ENCODE results near the gene TMEM151A.

TMEM151A gene

DNA sequence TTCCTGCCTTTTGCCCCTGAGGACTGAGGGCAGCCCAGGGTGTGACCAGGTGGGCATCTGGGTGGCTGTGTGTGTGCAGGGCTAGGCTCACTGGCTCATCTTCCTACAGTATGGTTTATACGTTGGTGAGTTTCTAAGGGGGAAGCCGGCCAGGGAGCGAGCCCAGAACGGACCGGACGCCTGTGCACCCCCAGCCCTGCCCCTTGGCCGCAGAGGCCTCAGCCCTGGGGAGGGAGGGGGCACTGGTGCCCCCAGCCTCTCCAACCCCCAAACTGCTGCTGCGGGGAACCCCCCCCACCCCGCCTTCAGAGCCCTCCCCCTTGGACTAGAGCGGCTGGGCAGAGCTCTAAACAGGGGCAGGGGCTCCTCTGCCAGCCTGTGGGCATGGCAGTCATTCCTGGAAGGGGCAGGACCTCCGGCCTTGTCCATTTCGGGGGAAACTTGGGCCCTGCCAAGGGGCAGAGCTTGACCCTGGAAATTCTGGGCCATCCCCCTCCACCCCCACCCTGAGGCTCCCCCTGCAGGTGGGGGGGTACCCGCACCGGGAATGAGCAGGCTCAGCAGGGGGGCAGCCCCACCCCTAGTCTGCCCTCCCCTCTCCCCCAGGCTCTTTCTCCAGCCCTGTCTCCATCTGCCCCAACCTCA lies 8.1 kb upstream of the TMEM151A start:
- DNase-seq, result no peak

DNA sequence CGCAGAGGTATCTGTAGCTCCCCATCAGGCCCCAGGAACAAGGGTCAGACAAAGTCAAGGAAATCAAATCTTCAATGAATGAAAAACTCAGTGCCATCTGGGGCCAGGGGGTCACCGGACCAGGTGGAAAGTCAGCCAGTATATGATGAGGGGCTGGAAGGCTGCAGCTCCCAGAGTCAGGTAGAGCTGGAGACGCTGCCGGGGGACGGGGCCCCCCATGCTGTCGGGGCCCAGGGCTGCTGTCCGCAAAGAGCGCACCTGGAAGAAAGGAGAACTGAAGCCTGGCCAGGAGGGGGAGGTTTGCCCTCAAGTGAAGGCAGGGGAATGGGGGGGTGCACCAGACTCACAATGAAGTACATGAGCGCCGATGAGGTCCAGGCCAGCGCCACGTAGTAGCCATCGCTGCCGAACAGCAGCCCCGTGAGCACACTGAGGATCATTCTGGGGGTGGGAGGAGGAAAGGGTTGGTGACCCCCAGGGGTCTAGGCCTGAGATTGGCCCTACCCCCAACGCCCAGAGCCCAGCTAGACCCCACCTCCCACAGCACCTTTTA lies 7.1 kb upstream of the TMEM151A start:
- no peak for DNase-seq

DNA sequence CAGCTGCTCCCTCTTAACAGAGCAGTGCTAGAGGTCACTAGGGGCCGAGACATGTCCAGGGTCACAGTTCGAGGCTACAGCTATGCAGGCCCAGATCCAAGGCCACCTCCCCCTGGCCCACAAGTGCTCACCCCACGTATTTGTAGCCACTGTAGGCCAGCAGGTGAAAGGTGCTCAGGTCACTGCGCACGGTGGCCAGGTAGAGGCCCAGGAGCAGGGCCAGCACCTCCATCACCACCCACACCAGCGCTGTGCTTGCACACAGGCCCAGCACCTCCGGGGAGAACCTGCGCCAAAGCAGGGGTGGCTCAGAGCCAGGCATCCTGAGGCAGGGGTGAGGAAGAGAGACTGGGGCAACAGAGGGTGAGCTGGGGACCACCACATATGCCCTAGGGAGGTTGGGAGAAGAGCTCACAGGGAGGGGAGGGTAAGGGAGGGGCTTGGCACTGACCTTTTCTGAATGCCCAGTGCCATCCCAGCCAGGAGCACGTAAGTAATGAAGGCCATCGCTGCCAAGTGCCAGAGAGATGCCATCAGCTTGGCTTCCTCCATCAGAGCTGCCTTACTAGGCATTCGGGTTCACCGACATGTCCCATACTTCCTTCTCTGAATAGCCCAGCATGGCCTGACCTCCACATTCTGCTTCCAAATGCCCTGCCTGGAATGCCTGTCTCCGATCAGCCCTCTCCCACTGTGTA lies 6.3 kb upstream of the TMEM151A start:
- DNase-seq, result no peak

DNA sequence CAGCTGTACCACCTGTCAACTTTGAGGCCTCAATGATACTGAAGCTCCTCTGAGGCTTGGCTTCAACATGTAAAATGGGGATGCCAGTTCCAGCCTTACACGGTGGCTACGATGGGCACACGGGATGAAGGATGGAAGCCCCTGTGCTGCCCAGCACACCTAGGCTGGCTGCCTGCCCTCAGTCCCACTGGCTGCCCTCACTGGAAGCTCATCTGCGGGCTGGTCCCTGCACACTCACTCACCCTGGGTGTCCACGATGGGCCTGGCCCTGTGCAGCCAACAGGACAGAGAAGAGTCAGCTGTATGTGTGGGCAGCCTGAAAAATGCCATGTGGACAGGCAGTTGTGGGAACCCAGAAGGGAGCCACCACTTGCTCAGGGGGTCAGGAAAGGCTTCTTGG lies 5.0 kb upstream of the TMEM151A start:
- DNase-seq, result no peak

DNA sequence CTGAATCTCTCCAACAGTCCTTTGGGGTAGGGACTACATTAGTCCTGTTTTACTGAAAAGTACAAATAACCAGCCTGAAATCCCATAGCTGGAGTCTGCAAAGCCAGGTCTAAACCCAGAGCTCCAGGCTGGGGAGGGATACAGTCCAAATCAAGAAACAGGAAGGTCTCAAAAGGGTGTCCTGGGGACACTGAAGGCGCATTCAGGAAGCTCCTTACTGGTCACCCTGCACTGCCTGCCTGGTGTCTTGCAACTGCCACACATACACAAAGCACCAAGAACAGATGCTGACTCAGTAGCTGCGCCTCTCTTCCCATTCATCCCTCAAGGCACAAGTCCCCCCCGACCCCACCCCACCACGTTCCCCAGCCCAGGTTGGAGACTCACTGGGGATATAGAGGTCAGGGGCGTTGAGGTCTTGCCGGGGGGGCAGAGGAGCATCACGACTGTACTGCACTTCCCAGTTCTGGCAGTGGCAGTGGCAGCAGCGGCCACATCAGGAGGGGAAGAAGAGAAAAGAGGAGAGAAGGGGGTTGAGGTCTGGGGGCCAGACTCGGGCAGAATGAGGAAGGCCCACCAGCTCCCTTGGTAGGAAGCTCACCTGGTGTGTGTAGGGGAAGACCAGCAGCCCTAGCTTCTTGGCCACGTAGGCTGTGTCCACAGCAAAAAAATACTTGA lies 4.3 kb upstream of the TMEM151A start:
- DNase-seq, result no peak

DNA sequence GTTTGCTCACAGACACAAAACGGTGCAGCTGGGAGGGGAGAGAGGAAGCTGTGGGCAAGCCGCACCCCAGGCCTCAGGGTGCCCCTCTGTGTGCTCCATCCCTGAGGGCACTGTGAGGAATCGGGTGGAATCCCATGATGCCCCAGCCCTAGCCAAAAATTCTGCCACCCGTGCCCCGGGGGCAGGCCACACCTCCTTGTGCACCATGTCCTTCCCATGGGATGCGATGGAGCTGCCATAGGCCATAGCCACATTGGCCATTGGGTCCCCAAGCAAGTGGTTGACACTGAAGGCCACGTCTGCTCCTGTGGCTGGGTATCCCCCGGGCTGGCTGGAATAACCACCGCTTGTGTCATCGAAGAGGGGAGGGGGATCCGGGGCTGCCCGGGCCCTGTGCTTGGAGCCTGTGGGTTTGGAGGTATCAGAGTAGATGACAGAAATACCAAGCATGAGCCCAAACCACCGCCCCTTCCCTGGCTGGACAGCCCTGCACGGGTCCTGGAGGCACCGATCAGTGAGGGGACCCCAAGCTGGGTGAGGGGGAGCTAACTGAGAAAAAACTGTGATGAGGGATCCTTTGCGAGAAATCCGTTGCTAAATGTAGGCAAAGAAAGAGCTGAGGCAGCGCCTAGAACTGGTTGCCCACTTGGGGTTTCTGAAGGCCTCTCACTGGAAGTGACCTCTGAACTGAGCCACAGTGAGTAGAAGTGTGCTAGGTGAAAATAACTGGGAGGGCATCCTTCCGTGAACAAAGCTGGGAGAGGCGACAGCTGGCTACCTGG lies 3.6 kb upstream of the TMEM151A start:
- DNase-seq, result no peak

DNA sequence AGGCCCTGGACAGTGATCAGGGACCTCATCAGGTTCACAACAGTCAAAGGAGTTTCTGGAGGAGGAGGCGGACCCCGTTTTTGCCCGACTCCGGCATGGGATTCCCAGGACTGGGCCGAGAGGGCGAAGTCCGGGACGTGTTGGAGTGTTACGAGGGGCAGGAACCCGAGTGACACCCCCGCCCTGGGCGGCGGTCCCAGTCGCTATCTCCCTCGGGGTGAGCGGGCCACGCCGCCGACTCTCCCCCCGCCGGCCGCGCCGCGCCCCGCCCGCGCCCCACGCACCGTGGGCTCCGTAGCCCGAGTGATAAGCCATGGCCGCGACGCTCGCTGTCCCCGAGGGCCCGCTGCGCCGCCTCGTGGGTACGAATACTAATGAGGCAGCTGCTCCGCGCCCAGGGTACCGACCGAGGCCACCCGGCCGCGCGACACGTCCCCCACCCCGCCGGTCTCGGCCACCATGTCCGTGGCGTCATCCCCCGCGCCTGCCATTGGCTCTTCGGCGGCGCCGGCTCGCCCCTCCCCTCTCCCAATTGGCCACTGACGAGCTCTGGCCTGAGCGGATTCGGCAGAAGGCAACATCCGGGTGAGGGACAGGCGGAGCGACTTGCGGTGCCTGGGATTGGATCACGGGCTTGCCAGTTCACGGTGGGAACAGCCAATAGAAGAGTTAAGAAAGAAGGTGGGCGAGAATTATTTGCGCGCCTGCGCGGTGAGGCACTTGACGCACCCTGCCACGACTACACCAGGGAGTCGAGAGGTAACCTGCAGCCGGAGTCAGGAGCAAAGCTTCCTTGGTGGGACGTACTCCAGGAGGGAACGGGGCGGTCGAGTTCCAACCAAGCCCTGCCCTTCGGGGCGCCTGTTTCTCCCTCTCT lies 2.8 kb upstream of the TMEM151A start, which contains the start of gene YIF1A:
Gene YIF1A (minus strand): TSS at position 473 of the 877 bp plus-strand sequence. CDS start 158 bp downstream, at position 315.
- peak; percentile 98 for DNase-seq

DNA sequence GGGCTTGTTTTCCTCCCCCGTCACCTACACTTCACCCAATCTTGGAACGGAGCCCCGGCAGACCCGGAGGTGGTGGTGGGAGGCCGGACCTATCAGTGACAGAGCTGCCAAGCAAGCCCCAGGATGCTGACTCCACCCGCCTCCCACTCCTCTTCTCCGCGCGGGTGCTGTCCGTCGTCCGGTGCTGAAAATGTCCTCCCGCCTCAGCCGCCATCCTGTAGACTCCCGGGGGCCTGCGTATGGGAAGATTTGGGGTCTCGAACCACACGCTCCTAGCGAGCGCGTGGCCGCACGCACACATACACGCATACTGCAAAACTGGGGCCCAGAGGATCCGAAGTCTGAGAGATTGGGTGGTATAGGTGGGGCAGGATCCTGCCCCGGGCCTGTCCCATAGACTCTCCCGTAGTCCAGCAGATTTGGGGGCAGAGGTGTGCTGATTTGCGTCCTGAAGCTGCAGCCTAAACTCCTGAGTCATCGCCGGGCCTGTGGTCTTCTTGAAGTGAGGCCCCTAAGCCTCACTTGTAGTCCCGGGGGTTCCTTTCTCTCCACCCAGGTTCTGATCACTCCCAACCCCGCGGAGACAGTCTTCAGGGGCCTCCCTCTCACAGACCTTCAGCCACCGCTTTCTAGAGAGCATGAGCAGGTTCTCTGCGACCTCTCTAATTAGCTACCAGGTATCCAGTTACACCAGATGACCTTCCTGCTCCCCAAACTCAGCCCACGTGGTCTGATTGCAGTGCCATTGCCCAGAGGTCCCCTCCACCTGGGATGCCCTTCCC lies 2.0 kb upstream of the TMEM151A start:
- DNase-seq, result peak; percentile 68

DNA sequence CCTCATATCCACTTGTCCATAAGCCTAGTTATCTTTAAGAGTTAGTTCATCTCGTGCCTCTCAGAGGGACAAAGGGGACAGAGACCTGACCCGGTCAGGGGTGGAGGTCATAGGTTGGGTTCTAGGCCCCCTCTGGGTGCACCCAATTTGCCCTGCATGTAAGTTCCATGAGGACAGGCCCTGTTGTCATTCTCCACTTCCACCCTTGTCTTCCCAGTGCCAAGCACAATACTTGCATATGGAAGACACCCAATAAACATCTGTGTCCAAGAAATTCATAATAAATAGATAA lies 1.4 kb upstream of the TMEM151A start:
- no peak for DNase-seq

DNA sequence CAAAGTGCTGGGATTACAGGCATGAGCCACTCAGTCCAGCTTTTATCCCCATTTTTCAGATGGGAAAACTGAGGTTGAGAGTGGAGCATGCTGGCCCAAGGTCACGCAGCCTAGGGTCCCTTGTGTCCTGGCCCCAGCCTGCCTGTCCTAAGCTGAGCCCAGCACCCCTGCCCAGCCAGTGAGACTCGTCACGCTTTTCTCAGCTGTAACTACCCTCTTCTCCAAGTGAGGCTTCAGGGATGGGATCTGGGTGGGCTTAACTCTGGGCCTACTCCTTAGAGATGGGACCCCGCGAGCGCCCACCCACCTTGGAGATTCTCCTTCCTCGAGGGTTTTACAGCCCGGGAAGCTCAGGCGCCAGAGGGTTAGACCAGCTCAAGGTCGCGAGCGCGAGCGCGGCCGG lies 390 bp upstream of the TMEM151A start:
- no peak for DNase-seq

DNA sequence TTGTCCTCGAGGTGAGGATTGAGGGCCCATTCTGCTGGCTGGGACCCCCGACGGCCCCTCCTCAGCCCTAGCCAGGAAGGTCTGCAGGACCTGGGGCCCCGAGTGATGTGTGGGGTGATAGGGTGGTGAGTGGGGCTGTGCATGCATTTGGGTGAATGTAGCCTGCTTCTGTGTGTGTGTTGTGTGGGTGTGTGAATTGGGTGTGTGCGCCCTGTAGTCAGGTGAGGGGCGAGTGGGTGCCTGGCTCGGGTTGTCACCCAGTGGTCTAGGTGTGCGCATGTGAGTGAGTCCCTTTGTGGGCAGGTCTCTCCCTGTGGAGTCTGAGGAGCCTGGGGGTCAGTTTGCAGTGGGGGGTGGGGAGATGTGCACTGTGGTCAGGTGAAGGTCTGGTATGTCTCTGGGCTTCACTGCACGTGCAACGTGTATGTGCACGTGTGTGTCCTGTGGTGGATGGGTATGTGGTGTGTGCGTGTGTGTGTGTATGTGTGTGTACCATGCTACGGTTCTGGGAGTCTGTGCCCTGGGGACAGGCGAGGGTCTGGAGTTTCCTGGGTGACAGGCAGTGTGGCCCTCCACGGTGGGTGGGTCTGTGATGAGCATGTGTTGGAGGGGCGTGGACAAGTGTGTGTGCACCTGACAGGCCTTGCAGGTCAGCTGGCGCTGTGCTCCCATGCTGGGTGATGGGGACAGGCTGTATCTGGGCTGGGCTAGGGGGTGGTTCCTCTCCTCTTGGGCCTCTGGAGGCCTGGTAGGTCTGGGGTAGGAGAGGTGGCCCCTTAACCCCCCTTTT lies 1.0 kb downstream of the TMEM151A start:
- no peak for DNase-seq

DNA sequence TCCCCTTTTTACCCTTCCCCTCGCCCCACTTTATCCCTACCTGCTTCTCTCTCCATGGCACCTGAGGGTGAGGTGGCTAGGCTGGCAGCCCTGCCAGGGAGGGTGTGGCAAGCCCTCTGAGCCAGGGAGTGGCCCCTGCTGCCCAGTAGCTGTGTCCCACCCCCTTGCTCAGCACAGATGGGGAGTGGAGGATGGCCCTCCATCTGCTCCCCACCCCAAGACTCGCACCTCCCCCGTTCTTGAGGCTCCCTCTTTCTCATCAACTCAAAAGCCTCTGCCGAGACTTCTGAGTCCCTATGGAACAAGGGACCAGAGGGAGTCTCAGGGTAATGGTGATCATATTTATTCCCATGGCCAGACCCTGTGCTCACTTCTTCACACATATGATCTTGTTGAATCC lies 1.7 kb downstream of the TMEM151A start:
- no peak for DNase-seq

DNA sequence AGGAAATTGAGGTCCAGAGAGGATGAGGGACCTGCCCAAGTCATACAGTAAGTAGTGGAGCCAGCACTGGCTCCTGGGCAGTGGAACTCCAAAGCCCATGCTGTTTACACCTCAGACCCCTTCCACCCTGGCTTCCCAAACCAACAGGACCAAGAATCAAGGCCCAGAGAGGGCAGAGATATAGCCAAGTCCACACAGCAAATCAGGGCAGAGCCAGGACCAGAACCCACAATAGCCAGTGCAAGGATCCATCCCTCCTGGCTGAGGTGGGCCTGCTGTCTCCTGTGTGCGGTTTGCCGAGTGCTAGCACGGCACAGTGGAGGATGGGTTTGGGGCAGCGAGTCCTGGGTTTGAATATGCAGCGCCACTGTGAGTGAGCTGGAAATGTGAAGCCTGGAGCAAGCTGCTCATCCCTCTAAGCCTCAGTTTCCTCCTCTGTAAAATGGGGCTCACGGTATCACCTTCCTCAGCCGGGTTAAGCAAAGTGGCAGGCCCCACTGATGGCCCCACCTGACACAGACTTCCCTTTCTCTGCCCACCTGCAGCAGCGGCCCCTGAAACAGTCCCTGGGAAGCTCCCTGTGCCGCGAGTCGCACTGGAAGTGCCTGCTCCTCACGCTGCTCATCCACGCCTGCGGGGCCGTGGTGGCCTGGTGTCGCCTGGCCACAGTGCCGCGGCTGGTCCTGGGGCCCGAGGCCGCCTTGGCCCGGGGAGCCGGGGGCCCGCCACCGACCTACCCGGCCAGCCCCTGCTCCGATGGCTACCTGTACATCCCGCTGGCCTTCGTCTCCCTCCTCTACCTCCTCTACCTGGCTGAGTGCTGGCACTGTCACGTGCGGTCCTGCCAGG lies 2.3 kb downstream of the TMEM151A start:
- no peak for DNase-seq

DNA sequence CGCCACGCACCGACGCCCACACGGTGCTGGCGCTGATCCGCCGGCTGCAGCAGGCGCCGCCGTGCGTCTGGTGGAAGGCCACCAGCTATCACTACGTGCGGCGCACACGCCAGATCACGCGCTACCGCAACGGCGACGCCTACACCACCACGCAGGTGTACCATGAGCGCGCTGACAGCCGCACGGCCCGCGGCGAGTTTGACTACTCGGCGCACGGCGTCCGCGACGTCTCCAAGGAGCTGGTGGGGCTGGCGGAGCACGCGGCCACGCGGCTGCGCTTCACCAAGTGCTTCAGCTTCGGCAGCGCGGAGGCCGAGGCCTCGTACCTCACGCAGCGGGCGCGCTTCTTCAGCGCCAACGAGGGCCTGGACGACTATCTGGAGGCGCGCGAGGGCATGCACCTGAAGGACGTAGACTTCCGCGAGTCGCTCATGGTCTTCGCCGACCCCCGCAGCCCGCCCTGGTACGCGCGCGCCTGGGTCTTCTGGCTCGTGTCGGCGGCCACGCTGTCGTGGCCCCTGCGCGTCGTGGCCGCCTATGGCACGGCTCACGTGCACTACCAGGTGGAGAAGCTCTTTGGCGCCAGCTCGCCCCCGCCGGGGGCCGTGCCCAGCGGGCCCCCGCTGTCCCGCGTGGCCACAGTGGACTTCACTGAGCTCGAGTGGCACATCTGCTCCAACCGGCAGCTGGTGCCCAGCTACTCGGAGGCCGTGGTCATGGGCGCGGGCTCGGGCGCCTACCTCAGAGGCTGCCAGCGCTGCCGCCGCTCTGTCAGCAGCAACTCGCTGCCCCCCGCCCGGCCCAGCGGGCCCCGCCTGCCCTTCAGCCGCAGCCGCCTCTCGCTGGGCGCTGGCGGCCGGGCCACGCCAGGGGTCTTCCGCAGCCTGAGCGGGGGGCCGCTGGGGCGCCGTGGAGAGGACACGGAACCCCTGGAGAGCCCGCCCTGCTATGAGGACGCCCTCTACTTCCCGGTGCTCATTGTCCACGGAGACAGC lies 3.2 kb downstream of the TMEM151A start:
- DNase-seq, result no peak

DNA sequence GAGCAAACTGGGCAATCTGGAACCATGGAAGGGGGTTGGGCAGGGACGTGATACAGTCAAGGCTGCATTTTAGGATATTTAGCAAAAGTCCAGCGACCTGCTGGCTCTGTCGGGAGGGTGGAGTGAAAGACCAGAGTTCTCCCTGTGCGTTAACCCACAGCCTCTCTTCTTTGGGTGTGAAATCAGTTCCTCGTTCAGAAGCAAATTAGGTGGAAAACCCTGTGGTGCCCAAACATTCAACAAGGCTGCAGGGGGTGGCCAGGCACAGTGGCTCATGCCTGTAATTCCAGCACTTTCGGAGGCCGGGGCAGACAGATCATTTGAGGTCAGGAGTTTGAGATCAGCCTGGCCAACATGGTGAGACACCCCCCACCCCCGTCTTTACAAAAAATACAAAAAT lies 5.9 kb downstream of the TMEM151A start:
- no peak for DNase-seq

DNA sequence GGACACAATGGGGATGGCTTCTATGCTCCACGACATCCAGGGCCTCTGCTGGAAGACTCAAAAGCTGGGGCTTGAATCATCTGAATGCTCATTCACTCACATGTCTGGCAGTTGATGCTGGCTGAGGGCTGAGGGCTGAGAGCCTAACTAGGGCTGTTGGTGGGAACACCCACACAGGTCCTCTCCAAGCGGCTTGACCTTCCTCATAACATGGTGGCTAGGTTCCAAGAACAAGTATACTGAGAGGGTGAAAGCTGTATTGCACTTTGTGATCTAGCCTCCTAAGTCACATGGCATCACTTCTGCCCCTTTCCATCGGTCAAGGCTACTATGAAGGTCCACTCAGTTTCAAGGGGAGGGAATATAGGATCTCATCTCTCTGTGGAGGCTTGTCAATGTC lies 7.5 kb downstream of the TMEM151A start:
- DNase-seq, result no peak

DNA sequence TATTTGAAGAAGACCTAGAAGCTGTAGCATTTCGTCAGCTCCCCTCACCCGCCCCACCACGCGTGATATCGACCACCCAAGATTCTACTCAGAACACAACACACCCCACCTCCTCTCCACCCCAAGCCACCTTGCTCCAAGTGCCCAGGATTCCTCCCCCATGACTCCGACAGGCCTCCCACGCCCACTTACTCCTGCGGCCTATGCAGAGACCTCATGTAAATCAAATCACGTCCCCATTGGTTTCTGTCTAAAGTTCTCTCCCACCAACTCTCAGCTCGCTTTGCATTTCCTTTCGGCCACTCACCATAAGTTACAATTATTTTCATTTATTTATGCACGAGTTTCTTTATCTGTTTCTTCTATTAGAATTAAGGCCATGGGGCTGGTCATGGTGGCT lies 11.0 kb downstream of the TMEM151A start:
- no peak for DNase-seq

DNA sequence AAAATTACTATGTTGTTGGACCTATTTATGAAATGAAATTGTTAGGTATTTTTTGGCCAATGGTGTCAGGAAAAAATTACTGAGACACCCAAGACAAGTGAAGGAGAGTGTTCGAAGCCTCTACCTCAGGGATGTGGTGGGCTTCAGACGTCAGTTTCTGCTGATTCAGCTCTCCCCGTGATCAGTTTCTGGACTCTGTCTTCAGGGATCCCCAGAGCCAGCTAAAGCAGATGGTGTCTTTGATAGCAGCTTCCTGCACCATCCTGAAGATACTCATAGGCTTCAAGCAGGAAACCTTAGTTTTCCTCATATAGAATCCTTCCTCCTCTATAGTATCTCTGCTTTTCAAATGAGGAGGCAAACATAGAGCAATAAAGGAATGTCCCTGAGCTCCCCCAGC lies 17.8 kb downstream of the TMEM151A start:
- DNase-seq, result no peak

Measured in activated gamma-delta T cell treated with Interleukin-2 at 50 U/mL for 16 hours (primary cell).